ENCODE data around the gene HYKK. TPM values are rescaled to one million over a fixed set of nuclear protein-coding genes. Genes with fewer than 3 reads are reported as not detected.
A peak's percentile ranks its signal among the peaks of the same experiment; 100 is the strongest.

The HYKK gene
- total and polyA plus RNA-seq, 2 of the 13 experiments (the other 11 are each of a cell fraction or from before 2014, with no cell fraction given) = 3.5 to 5.4 TPM

DNA sequence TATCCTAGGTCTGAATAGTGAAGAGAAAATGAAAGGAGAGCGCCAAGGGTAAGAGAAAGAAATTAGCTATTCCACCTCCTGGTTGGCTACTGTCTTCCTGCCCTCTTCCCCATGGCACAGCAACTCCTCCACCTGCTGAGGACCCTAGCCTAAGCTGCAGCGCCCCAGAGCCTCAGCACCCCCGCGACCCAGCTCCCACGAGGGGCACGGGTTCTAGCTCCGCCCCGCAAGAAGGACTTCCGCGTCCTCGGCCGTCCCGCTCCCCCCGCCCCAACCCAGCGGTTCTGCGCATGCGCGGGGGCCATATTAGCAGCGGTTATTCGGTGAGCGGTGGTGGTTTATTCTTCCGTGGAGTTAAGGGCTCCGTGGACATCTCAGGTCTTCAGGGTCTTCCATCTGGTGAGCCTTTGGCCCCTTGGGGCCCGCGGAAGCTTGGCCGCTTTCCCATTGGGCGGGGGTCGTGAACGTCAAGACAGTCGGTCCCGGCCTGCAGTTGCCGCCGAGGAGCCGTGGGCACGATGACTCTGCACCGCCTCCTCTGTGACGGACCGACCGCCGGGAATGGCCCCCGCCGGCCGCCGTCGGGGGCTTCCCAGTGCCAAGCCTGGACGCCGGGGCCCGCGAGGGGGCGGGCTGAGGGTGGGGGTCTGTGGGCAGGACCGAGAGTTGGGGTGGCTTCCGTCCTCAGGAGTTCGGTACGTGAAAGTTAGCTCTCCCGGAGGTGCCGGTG is 32.9 kb downstream of the HYKK start, which contains the start of gene PSMA4 (continued):
- TF ChIP-seq, protein P1, sequence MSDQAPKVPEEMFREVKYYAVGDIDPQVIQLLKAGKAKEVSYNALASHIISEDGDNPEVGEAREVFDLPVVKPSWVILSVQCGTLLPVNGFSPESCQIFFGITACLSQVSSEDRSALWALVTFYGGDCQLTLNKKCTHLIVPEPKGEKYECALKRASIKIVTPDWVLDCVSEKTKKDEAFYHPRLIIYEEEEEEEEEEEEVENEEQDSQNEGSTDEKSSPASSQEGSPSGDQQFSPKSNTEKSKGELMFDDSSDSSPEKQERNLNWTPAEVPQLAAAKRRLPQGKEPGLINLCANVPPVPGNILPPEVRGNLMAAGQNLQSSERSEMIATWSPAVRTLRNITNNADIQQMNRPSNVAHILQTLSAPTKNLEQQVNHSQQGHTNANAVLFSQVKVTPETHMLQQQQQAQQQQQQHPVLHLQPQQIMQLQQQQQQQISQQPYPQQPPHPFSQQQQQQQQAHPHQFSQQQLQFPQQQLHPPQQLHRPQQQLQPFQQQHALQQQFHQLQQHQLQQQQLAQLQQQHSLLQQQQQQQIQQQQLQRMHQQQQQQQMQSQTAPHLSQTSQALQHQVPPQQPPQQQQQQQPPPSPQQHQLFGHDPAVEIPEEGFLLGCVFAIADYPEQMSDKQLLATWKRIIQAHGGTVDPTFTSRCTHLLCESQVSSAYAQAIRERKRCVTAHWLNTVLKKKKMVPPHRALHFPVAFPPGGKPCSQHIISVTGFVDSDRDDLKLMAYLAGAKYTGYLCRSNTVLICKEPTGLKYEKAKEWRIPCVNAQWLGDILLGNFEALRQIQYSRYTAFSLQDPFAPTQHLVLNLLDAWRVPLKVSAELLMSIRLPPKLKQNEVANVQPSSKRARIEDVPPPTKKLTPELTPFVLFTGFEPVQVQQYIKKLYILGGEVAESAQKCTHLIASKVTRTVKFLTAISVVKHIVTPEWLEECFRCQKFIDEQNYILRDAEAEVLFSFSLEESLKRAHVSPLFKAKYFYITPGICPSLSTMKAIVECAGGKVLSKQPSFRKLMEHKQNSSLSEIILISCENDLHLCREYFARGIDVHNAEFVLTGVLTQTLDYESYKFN (CRISPR knock-in tag; conservative IDR thresholded peaks at IDR 0.05) = no peak
- TF ChIP-seq IKZF4 (CRISPR knock-in tag; IDR thresholded peaks at IDR 0.05; ENCODE audit: borderline replicate concordance, low read depth, not compliant biosample characterization) = no peak
- TF ChIP-seq, protein P2, sequence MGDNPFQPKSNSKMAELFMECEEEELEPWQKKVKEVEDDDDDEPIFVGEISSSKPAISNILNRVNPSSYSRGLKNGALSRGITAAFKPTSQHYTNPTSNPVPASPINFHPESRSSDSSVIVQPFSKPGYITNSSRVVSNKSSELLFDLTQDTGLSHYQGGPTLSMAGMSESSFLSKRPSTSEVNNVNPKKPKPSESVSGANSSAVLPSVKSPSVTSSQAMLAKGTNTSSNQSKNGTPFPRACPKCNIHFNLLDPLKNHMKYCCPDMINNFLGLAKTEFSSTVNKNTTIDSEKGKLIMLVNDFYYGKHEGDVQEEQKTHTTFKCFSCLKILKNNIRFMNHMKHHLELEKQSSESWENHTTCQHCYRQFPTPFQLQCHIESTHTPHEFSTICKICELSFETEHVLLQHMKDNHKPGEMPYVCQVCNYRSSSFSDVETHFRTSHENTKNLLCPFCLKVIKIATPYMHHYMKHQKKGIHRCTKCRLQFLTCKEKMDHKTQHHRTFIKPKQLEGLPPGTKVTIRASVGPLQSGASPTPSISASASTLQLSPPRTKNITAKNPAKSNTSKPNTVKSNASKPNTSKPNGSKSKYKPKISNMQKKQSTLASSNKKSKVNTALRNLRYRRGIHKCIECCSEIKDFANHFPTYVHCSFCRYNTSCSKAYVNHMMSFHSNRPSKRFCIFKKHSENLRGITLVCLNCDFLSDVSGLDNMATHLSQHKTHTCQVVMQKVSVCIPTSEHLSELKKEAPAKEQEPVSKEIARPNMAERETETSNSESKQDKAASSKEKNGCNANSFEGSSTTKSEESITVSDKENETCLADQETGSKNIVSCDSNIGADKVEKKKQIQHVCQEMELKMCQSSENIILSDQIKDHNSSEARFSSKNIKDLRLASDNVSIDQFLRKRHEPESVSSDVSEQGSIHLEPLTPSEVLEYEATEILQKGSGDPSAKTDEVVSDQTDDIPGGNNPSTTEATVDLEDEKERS (CRISPR knock-in tag; IDR thresholded peaks at IDR 0.05) = no peak
- TF ChIP-seq SRSF9 (IDR thresholded peaks at IDR 0.05; ENCODE audit: borderline replicate concordance, insufficient read depth, low read depth, low read length, poor library complexity, severe bottlenecking) = no peak
- peak; percentile 76; the same call in 1 of the 2 replicates for TF ChIP-seq ZNF598 (CRISPR knock-in tag; IDR thresholded peaks at IDR 0.05; ENCODE audit: borderline replicate concordance)
- TF ChIP-seq SIX1 (CRISPR knock-in tag; IDR thresholded peaks at IDR 0.05; ENCODE audit: borderline replicate concordance) = no peak
- no peak for TF ChIP-seq MIER2 (CRISPR knock-in tag; IDR thresholded peaks at IDR 0.05)
- no peak; the same call in 1 of the 2 replicates for TF ChIP-seq EED (CRISPR knock-in tag; IDR thresholded peaks at IDR 0.05)
- TF ChIP-seq, protein P3, sequence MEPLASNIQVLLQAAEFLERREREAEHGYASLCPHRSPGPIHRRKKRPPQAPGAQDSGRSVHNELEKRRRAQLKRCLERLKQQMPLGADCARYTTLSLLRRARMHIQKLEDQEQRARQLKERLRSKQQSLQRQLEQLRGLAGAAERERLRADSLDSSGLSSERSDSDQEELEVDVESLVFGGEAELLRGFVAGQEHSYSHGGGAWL (CRISPR knock-in tag; IDR thresholded peaks at IDR 0.05) = peak; percentile 66; the same call in 1 of the 2 replicates
- peak; percentile 53; the same call in 1 of the 2 replicates for TF ChIP-seq ZNF292 (CRISPR knock-in tag; IDR thresholded peaks at IDR 0.05; ENCODE audit: borderline replicate concordance, low read depth)
- TF ChIP-seq, protein P4, sequence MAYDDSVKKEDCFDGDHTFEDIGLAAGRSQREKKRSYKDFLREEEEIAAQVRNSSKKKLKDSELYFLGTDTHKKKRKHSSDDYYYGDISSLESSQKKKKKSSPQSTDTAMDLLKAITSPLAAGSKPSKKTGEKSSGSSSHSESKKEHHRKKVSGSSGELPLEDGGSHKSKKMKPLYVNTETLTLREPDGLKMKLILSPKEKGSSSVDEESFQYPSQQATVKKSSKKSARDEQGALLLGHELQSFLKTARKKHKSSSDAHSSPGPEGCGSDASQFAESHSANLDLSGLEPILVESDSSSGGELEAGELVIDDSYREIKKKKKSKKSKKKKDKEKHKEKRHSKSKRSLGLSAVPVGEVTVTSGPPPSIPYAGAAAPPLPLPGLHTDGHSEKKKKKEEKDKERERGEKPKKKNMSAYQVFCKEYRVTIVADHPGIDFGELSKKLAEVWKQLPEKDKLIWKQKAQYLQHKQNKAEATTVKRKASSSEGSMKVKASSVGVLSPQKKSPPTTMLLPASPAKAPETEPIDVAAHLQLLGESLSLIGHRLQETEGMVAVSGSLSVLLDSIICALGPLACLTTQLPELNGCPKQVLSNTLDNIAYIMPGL (CRISPR knock-in tag; IDR thresholded peaks at IDR 0.05; ENCODE audit: borderline replicate concordance in 1 of 2, low read depth in 1 of 2) = peak; percentile 11 to 69; a peak in 2 of 4 replicates
- peak; percentile 85 for TF ChIP-seq GABPB1 (CRISPR knock-in tag; IDR thresholded peaks at IDR 0.05)
- TF ChIP-seq HOXA7 (CRISPR knock-in tag; IDR thresholded peaks at IDR 0.05) = no peak
- TF ChIP-seq MXI1 (IDR thresholded peaks at IDR 0.05; ENCODE audit: borderline replicate concordance, low read depth, low read length) = no peak; the same call in 2 of the 3 replicates
- TF ChIP-seq, protein P5, sequence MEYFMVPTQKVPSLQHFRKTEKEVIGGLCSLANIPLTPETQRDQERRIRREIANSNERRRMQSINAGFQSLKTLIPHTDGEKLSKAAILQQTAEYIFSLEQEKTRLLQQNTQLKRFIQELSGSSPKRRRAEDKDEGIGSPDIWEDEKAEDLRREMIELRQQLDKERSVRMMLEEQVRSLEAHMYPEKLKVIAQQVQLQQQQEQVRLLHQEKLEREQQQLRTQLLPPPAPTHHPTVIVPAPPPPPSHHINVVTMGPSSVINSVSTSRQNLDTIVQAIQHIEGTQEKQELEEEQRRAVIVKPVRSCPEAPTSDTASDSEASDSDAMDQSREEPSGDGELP (IDR thresholded peaks at IDR 0.05; ENCODE audit: borderline replicate concordance, low read depth) = no peak
- TF ChIP-seq, protein P6, sequence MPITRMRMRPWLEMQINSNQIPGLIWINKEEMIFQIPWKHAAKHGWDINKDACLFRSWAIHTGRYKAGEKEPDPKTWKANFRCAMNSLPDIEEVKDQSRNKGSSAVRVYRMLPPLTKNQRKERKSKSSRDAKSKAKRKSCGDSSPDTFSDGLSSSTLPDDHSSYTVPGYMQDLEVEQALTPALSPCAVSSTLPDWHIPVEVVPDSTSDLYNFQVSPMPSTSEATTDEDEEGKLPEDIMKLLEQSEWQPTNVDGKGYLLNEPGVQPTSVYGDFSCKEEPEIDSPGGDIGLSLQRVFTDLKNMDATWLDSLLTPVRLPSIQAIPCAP (CRISPR knock-in tag; IDR thresholded peaks at IDR 0.05; ENCODE audit: low read depth) = no peak

Data from HepG2 (cell line).